DND-41 (cell line): Measurements from ENCODE around the gene CNTLN.

Source experiments
- CTCF ChIP-seq: IDR thresholded peaks from 2 replicates; pipeline ENCODE4 v1.5.1; 2012; ENCODE audit warnings: borderline replicate concordance, low read length, moderate library complexity, mild to moderate bottlenecking; ENCODE audit not compliant: poor library complexity, severe bottlenecking; ENCODE audit errors: extremely low read depth
- EZH2 ChIP-seq: IDR thresholded peaks from 3 replicates; pipeline ENCODE4 v1.6.1; 2012; ENCODE audit warnings: borderline replicate concordance, low read depth, mild to moderate bottlenecking, moderate library complexity, low read length, inconsistent platforms; ENCODE audit not compliant: severe bottlenecking

DNA sequence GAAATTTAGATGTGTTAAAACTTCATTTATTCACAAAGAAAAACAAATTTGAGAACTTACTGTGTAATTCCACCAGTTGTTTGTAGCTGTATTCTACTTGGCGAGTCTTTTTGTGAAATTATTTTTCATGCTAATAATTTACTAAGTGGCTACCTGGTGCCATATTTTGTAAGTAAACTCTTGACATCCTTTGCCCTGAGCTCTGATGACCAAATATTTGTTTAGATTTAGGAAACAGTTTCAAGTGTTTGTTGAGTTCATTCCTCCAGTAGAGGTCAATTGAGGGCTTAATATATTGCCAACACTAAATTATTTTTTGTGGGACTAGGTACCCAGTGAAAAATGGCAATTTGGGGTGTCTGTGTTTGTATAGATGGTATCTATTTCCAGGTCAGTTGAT, 3.7 kb downstream of the CNTLN start:
- TF ChIP-seq CTCF: no peak
- no peak for TF ChIP-seq EZH2
